HTERT RPE-1 (cell line): ENCODE data around the gene ATP8A2.

ENCODE experiments used
- in situ Hi-C: fragments of 300-500 bp; cut with MboI; formaldehyde crosslinking; loops from 4 replicates; pipeline ENCODE4 v1.14.3; 2020; ENCODE audit warnings: low sequenced_read_pairs

Gene ATP8A2

GRCh38 chr13:26020891-26021290, 649.1 kb downstream of the ATP8A2 start:
- in situ Hi-C loops: no loop called here

DNA sequence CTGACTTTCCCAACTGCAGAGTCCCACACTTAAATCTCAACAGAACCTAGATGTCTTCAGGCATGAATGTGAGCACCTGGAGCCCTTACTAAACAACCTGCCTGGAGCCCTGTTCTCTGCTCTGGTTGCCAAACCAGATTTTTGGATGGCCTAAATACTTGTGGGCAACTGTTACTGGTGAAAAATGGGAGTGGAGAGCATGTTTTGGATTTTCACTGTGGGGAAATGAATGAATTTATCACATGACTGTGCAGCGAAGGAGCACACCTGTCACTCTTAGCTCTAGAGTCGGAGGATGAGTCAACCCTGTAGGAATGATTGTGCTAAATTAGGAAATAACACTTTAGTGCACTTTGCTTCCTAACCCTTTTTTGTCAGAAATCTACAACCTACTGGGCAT, 649.7 kb downstream of the ATP8A2 start:
- in situ Hi-C loops: no loop called here

- in situ Hi-C loops: no loop called here
Measured at GRCh38 chr13:26021956-26022355, 650.2 kb downstream of the ATP8A2 start.

DNA sequence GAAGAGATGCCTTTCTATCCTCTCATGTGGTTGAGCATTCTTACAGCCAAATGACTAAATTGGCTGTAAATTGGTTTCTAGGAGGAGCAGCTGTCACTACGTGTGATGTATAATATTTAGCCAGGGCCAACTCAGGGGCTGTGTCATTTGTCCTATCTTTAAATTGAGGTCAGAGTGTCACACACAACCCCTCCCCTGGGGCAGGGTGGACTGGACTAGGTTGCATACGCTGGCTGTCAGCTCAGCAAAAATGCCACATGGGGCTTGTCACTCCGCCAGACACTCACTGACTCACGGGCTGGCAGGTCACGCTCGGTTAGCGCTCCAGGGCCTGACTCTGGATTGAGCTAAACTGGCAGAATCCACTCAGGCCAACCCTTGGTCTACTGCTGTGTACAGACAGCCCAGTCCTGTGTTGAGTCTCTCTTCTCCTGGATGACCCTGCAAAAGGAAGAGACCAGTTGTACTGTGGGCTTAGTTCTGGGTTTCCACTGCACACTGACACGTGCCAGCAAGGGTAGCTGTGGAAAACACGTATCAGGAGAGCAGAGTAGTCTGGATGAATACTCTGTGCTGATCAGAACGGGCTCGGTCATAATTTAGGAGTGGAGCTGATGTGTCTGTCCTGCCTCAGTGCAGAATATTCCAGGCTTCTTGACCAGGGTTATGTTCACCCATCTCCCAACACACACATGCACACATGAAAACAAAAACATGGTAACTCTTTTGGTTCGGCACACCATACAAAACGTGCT, 650.9 kb downstream of the ATP8A2 start:
- in situ Hi-C loops: no loop called here

DNA sequence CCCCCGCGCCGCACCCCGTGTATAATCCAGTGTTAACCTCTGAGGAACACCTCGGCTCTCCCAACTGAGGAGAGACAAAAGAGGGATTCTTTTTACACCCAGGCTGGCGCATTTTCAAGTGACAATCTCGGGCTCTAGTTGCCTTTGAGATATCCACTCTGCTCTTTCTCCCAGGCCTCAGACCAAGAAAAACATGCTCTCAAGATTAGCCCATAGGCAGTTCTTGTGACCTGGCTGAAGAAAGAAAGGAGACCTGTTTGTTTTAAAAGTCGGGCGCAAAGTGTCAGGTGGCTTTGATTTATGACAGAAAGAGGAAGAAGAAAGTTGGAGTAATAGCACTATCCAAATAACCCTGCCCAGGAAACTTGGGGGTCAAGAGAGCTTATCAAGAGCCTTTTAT, 652.8 kb downstream of the ATP8A2 start:
- in situ Hi-C loops: no loop called here

DNA sequence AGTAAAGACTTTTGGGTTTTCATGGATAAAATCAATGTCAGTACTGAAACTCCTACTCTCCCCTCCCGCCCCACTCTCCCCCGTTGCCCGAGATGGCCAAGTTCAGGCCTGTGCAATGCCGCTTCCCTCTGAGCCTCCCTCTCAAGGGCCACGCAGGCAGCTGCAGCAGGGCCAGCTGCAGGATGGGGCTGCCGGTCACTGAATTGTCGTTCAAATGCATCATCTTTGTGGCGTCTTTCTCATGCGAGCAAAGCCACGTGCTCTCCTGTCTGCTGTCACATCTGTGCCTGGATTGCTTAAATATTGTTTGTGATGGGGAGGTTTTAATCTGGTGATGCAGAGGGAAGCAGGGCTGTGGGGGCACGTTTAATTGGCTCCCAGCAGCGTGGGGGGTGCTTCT, 653.4 kb downstream of the ATP8A2 start:
- in situ Hi-C loops: no loop called here

- in situ Hi-C loops: no loop called here
Measured at GRCh38 chr13:26025771-26026170, 654.0 kb downstream of the ATP8A2 start.

GRCh38 chr13:26026211-26026610, 654.4 kb downstream of the ATP8A2 start:
- in situ Hi-C loops: no loop called here

DNA sequence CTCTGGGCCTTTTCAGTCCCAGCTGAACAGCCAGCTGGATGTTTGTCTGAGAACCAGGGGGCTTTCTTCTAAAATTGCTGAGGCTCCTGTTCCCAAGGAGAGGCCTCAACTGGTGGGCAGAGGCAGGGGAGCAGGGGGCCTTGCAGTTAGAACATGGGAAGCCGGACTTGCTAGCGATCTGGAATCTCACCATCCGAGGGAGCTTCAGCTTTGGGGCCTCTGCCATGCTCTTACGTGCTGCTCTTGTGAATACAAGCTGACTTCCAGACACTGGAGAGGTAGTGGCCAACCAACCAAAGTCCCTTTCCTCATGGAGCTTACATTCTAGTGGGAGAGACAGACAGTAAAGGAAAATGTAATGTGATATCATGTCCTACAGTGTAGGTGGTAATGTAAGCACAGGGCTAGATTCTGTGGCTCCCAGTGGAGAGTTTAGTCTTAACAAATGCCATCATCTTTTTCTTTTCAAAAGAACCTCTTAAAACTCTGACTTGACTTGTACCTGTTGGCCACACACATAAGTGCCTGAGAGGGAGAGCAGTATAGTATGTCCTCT, 657.9 kb downstream of the ATP8A2 start:
- in situ Hi-C loops: no loop called here

DNA sequence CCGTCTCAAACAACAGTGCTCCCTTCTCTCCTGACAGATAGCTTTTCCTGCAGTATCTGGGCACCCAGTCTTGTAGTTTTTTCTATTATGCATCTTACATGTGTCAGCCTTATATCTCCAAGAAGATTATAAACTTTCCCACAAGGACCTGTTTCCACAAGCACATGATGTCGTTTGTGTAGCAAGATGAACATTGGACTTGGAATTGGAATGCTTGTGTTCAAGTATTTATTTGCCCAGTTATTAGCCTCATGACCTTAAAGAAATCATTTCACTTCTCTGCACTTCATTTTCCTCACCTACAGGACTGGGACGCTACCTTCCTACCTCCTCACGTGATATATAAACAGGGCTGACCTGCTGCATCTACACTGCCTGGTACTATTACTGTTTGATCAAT, 658.6 kb downstream of the ATP8A2 start:
- in situ Hi-C loops: no loop called here

- in situ Hi-C loops: no loop called here
Measured at GRCh38 chr13:26034018-26034417, 662.2 kb downstream of the ATP8A2 start.

GRCh38 chr13:26036383-26036782, 664.6 kb downstream of the ATP8A2 start:
- in situ Hi-C loops: no loop called here

DNA sequence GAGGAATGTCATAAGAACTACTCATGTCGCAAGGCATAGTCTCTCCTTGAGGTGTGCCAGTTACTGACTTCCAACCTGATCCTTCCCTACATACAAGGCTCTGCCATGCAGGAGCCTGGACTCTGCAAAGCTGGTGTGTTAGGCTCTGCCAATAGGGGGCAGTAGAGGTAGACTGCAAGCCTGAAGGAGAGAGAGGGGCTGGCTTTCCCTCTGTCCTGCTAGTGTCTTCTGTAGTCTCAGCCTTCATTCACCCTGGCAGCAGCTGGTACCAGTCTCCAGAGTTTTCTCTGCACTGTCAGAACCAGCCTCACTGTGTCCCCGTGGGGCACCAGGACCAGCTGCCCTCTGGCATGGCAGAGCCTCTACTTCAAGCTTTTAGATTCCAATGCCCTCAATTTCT, 665.5 kb downstream of the ATP8A2 start:
- in situ Hi-C loops: no loop called here

DNA sequence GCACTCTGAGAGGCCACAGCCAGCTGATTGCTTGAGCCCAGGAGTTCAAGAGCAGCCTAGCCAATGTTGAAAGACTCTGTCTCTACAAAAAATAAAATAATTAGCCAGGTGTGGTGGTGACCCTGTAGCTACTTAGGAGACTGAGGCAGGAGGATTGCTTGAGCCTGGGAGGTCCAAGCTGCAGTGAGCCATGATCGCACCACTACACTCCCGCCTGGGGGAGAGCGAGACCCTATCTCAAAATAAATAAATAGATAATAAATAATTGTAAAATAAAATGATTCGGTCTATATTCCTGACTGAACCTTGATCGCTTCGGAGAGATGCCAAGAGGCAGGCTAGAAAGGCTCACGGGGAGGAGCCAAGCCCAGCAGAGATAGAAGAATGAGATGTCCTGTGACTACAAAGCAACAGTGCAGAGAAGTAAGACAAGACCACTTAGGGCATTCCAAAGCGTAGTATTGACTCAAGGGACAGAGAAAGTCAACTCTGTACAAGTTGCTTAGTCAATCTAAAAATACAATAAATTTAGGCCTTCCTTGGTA, 667.2 kb downstream of the ATP8A2 start:
- in situ Hi-C loops: no loop called here

DNA sequence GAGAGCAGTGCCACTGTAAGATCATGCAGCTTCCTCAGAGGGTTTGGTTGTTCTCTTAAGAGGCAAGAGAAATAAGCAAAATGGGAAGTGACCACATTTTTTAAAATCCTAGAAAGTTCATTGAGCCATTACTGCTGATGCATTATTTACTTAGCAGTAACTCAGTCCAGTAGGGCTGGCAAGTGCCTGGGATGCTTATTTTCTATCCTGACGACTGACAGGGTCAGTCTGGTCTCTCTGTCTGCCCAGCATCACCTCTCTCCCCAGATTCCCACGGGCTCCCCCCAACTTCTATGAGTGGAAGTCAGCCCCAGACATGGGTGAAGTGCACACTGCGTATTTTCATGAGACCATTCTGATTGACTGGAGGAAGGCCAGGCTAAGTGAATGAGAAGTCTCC, 669.7 kb downstream of the ATP8A2 start:
- in situ Hi-C loops: no loop called here

- in situ Hi-C loops: no loop called here
Measured at GRCh38 chr13:26042785-26043184, 671.0 kb downstream of the ATP8A2 start.

DNA sequence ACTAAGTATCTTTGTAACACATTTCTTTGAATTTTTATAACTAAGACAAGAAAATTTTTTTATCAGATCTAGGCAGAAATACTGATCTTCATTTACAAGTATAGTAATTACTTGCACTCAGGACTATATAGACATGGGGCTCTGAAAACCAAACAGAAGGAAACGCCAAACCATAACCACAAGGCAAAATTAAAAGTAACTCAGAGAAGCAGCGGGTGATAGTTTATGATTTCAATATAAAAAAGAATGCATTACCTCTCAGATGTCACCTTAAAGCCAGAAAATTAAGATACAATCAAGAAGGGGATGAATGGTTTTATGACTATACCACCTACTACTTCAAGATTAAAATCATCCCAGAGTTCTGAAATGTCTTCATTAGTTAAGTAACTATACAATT, 673.4 kb downstream of the ATP8A2 start:
- in situ Hi-C loops: no loop called here

DNA sequence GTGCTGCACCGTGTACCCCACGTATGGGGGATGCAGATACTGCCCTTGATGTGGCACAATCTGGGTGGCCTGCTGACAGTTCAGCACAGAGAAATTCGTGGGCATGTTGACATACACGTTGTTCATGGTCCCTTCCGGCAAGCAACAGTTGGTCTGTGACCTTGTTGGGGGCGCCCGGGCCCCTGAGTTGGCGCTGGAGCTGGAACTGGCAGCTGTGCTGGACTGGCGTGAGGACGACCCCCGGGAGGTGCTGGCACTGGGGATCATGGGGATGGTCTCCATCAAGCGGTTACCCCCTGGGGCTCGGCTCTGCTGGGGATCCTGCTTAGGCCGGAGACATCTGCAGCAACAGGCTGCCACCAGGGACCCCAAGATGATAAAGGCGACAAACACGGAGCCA, 674.9 kb downstream of the ATP8A2 start:
- in situ Hi-C loops: no loop called here

DNA sequence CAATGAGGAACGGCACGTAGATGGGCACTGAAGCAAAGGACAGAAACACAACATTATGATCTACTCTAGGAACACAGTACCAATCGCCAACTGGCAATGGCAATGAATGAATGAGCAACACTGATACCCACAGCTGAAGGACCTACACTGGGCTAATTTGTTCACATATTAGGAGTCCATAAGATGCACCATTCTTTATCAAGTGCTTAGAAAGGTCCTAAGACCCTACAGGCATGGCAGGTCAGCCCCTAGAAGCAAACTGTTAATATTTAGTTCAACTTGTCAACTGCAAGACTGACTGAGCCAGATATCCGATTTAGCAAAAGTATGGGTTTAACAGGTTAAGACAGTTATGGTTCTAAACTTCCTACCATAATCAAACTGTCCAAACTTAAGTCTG, 675.3 kb downstream of the ATP8A2 start:
- in situ Hi-C loops: no loop called here

- in situ Hi-C loops: no loop called here
Measured at GRCh38 chr13:26048741-26049140, 677.0 kb downstream of the ATP8A2 start.

DNA sequence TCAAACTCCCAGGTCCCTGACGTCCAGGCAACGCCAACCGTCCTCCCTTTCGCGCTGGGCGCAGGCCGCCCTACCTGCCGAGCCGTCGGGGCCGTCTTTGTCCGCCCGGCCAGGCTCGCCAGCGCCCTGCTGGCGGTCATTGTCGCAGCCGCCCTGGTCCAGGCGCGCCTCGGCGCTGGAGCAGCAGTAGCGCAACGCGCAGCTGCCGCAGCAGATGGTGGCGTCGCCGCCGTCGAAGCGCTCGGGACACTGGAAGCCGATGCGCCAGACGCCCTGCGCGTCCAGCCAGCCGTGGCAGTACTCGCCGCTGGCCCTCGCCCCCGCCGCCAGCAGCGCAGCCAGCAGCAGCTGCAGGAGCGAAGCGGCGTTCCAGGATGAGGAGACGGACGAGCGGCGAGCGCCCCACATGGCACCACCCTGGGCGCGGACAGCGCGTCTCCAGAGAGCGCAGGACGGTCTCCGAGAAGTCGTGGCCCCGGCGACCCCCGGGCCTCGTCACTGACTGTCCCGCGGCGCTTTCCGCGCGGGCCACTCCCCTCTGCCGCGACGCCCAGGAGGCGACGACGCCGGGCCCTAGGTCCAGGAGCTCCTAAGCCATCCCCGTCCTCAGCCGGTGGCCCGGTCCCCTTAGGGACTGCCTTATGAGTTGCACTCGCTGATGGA, 678.9 kb downstream of the ATP8A2 start:
- in situ Hi-C loops: no loop called here

DNA sequence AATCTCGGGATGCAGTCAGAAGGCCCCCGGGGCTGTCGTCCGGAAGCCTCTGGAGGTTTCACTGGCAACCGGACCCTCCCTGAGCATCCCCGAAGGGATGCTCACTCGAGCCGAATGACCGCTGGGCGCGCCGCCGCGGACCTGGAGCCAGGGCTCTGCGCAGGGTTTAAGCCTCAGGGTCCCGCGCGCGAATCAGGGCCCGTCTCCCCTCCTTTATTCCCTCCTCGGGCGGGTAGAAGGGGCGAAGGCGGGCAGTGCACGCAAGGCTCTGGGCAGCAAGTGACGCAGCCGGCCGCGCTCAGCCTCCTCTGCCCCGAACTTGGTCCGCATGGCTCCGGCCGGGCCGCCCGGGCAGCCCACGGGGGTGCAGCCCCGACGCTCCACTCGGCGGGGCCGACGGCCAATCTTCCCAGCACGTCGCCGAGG, 679.5 kb downstream of the ATP8A2 start:
- in situ Hi-C loops: no loop called here
